Heart left ventricle (tissue), 13 donors: Measurements from ENCODE around the gene VSX2.

Experiments
- CTCF ChIP-seq, 12 donors: fragments of 200-600 bp; sonication (generic) in 4 of 12; IDR thresholded peaks; one replicate each; pipeline versions ENCODE4 v1.5.0 to v1.8.0; 2018 to 2022; ENCODE audit warnings: antibody characterized with exemption in 12 of 12, mild to moderate bottlenecking in 5 of 12
- POLR2A ChIP-seq, 2 donors: fragments of 450-650 bp; IDR thresholded peaks; one replicate each; pipeline ENCODE4 v1.6.1; 2017; ENCODE audit warnings: antibody characterized with exemption in 2 of 2, mild to moderate bottlenecking in 2 of 2, moderate library complexity in 2 of 2
- donor health status: ischemic (EF 13 %, LVEDD 7.1; RV severe dilation, severe dysfunction).
- donor health status: DM: no; HTN: yes; CAD: no.
- donor health status: DM: no; HTN: no; CAD: no.
- donor health status: ischemic (EF 25% LVEDD 6.9; RV normal size, moderate dysfunction).
- donor health status: ischemic (EF 25% LVEDD 5.7; RV mildly dilated, moderate dysfunction).
- donor health status: ischemic (EF 35%, LVEDD 5.7; RV mildly dilated, moderate dysfunction).
- donor health status: nonischemic (EF 11% LVEDD 7.7; RV severe dilation, severe dysfunction).
- donor health status: DM: yes; HTN: yes; CAD: no.
- donor health status: PGD.
- donor health status: ischemic (EF 29% LVEDD 5.4; RV normal size, mild dysfunction).
- donor health status: nonischemic (EF 23%, LVEDD 6.1; RV moderate dilation, normal function).

GRCh38 chr14:74235017-74235416, 4.2 kb upstream of the VSX2 start:
- TF ChIP-seq POLR2A (IDR thresholded peaks at IDR 0.05) (no peak), CTCF (IDR thresholded peaks at IDR 0.05) (no peak)
